ENCODE data around the gene RAP1GAP. TPM values are rescaled to one million over a fixed set of nuclear protein-coding genes. Genes with fewer than 3 reads are reported as not detected.

The RAP1GAP gene
- total and polyA plus RNA-seq, 2 donors from 2014 or later = 39.2 to 200 TPM

DNA sequence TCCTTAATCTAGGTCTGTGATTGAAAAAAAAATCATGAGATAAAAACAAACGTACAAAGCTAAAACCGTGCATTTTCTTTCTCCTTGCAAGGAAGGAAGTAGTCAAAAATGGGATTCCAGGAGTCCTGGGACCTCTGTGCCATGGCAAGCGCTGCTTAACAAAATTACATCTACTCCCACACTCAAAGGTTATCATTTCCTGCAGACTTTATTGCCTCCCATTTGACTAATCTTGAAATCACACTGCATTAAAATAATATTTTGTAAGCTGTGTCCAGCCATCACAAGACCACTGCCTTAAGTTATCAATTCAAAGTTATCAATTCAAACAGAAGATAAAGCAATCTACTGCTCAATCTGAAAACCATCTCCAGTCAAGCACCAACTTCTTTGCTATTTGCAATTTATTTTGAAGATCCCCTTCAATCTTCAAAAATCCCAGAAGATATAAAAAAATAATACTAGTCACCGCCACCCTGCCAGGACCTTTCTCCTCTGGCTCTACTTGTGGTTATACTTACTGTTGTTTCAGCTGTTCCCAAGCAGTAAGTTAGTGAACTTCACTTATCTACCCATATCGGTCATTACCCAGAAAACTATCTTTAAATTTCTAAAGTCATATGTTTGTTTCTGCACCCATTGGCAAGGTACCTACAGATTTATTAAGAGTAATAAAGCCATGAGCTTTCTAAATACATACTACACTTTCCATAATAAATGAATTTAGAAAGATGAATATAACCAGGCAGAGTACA lies 38.1 kb upstream of the RAP1GAP start:
- DNase-seq = no peak
- TF ChIP-seq, protein P1, sequence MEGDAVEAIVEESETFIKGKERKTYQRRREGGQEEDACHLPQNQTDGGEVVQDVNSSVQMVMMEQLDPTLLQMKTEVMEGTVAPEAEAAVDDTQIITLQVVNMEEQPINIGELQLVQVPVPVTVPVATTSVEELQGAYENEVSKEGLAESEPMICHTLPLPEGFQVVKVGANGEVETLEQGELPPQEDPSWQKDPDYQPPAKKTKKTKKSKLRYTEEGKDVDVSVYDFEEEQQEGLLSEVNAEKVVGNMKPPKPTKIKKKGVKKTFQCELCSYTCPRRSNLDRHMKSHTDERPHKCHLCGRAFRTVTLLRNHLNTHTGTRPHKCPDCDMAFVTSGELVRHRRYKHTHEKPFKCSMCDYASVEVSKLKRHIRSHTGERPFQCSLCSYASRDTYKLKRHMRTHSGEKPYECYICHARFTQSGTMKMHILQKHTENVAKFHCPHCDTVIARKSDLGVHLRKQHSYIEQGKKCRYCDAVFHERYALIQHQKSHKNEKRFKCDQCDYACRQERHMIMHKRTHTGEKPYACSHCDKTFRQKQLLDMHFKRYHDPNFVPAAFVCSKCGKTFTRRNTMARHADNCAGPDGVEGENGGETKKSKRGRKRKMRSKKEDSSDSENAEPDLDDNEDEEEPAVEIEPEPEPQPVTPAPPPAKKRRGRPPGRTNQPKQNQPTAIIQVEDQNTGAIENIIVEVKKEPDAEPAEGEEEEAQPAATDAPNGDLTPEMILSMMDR (IDR thresholded peaks at IDR 0.05; ENCODE audit: borderline replicate concordance, extremely low read depth, insufficient read depth) = no peak
- no peak overlapping the region for H3K9ac ChIP-seq (ENCODE audit: low read length in 3 of 3)
- peaks cover 7 to 19% (median 9%) of the 10 kb centered on the region in 3 donors for H3K36me3 ChIP-seq (ENCODE audit: control insufficient read depth in 2 of 3, insufficient read depth in 3 of 3, low read length in 3 of 3)
- intact Hi-C loops (cut with DNase I) = no loop called here
- no peak overlapping the region for H3K4me3 ChIP-seq (ENCODE audit: low read length in 3 of 3)
- H3K27me3 ChIP-seq (ENCODE audit: control insufficient read depth, insufficient read depth, low read length) = no peaks in the 10 kb centered on the region
- no peaks in the 10 kb centered on the region for H3K4me1 ChIP-seq (ENCODE audit: control insufficient read depth in 2 of 3, insufficient read depth in 2 of 3, low read depth in 1 of 3, low read length in 3 of 3)
- H3K27ac ChIP-seq (ENCODE audit: low read depth in 2 of 2, low read length in 2 of 2) = no peak overlapping the region
- FAIRE-seq = no peak
- no peaks in the 10 kb centered on the region for H3K9me3 ChIP-seq (ENCODE audit: control insufficient read depth in 2 of 3, insufficient read depth in 1 of 3, low read length in 3 of 3)

DNA sequence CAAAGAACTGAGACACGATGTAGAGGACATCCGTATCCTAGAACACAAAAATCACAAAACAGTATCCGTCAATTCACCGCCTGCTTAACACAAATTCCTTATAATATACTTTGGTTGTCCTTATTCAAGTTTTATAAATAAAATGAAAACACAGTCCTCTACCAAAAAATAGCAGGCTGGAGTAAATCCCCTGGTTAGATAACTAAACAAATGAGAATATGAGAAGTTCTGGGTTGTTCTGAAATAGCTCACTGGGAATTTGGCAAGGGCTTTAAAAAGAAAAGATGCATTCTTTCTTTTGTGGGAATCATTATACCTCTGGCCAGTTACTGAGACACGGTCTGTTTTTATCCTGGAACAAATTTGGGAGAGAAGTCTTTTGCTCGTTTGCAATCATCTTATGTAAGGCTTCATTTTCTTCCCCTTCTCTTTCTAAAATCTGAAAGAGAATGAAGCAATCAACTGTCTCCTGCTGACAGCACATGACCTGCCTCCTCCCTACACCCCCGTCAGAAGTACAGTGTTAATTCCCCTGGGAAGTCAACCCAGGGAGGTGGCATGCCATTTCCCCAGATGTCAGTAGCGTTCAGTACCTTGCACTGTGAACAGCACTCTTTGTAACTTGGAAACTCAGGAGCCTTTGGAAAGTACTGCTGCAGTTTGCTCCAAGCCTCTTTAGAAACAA lies 37.1 kb upstream of the RAP1GAP start:
- no peak overlapping the region for H3K27ac ChIP-seq (ENCODE audit: low read depth in 2 of 2, low read length in 2 of 2)
- FAIRE-seq (no peak), DNase-seq (no peak)
- H3K27me3 ChIP-seq (ENCODE audit: control insufficient read depth, insufficient read depth, low read length) = no peaks in the 10 kb centered on the region
- H3K4me1 ChIP-seq (ENCODE audit: control insufficient read depth in 2 of 3, insufficient read depth in 2 of 3, low read depth in 1 of 3, low read length in 3 of 3) = no peaks in the 10 kb centered on the region
- intact Hi-C loops (cut with DNase I) = no loop called here
- TF ChIP-seq, protein P1 (IDR thresholded peaks at IDR 0.05; ENCODE audit: borderline replicate concordance, extremely low read depth, insufficient read depth) = no peak
- no peak overlapping the region for H3K9ac ChIP-seq (ENCODE audit: low read length in 3 of 3)
- peaks cover 7 to 13% (median 13%) of the 10 kb centered on the region in 3 donors for H3K36me3 ChIP-seq (ENCODE audit: control insufficient read depth in 2 of 3, insufficient read depth in 3 of 3, low read length in 3 of 3)
- no peak overlapping the region for H3K4me3 ChIP-seq (ENCODE audit: low read length in 3 of 3)
- H3K9me3 ChIP-seq (ENCODE audit: control insufficient read depth in 2 of 3, insufficient read depth in 1 of 3, low read length in 3 of 3) = no peaks in the 10 kb centered on the region

DNA sequence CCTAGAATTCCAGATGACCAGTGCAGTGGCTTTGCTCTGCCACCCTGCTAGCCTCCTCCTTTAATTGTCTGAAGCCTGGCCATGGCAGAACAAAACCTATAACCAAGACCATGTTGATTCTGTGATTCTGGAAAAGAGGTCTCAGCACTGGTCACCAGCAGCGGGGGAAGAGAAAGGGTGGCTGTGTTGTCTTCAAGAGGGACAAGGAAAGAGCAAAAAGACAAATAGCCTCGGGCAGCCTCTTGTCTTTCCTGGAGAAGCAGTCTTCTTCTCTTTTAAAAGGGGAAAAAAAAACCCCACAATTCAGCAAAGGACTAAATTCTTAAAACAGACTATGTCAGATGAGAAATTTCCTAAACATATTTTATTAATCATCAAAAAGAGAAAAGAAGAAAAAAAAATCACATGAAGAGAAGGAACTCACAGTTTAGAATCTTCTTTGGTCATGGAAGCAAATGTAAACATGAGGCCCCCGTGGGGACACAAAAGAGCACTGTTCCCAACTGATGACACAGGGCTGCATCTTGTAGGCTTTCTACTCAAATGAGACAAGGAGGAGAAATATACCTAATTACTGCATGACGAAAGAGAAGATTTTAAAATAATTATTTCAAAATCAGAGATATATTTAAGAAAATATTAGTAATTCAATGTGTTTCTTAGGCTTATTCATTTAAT lies 36.3 kb upstream of the RAP1GAP start:
- Histone ChIP-seq H3K9me3 (ENCODE audit: control insufficient read depth in 2 of 3, insufficient read depth in 1 of 3, low read length in 3 of 3) (no peaks in the 10 kb centered on the region), H3K4me3 (ENCODE audit: low read length in 3 of 3) (no peak overlapping the region), H3K4me1 (ENCODE audit: control insufficient read depth in 2 of 3, insufficient read depth in 2 of 3, low read depth in 1 of 3, low read length in 3 of 3) (no peaks in the 10 kb centered on the region), H3K27me3 (ENCODE audit: control insufficient read depth, insufficient read depth, low read length) (no peaks in the 10 kb centered on the region), H3K9ac (ENCODE audit: low read length in 3 of 3) (no peak overlapping the region), H3K36me3 (ENCODE audit: control insufficient read depth in 2 of 3, insufficient read depth in 3 of 3, low read length in 3 of 3) (peaks cover 7 to 13% (median 12%) of the 10 kb centered on the region in 3 donors), H3K27ac (ENCODE audit: low read depth in 2 of 2, low read length in 2 of 2) (no peak overlapping the region)
- TF ChIP-seq, protein P1 (IDR thresholded peaks at IDR 0.05; ENCODE audit: borderline replicate concordance, extremely low read depth, insufficient read depth) = no peak
- DNase-seq = no peak
- no peak for FAIRE-seq
- intact Hi-C loops (cut with DNase I) = no loop called here
